ENCODE data around the gene FAM3C. TPM values are rescaled to one million over a fixed set of nuclear protein-coding genes. Genes with fewer than 3 reads are reported as not detected.

Gene FAM3C
- polyA plus RNA-seq, 1 donor from 2014 or later = 61.8 TPM

- H3K9ac ChIP-seq (ENCODE audit: low read length) = no peak overlapping the region
Measured at GRCh38 chr7:121301446-121302213, 94.5 kb downstream of the FAM3C start.

GRCh38 chr7:121300685-121301420 is 95.3 kb downstream of the FAM3C start:
- Histone ChIP-seq H3K36me3 (ENCODE audit: insufficient read depth, low read length) (no peaks in the 10 kb centered on the region), H3K27me3 (ENCODE audit: insufficient read depth, low read depth, low read length) (no peaks in the 10 kb centered on the region), H3K9me3 (ENCODE audit: low read length) (no peaks in the 10 kb centered on the region), H4K20me1 (ENCODE audit: insufficient read depth) (no peaks in the 10 kb centered on the region), H3F3A (ENCODE audit: insufficient read depth, low read length, poor library complexity, severe bottlenecking) (no peaks in the 10 kb centered on the region), H3K4me3 (ENCODE audit: low read length) (no peak overlapping the region), H3K9ac (ENCODE audit: low read length) (no peak overlapping the region), H3K9me2 (ENCODE audit: insufficient read depth, low read length) (no peaks in the 10 kb centered on the region), H2AFZ (ENCODE audit: low read depth, low read length) (no peak overlapping the region), H3K79me2 (replicated peaks; ENCODE audit: insufficient read depth, low read length) (no peaks in the 10 kb centered on the region), H3K27ac (ENCODE audit: low read length) (no peak overlapping the region), H3K4me2 (ENCODE audit: low read length) (no peak overlapping the region)
- TF ChIP-seq REST (IDR thresholded peaks at IDR 0.05; ENCODE audit: borderline replicate concordance) (no peak), MXI1 (conservative IDR thresholded peaks at IDR 0.05; ENCODE audit: poor library complexity, severe bottlenecking) (no peak), EP300 (conservative IDR thresholded peaks at IDR 0.05; ENCODE audit: poor library complexity, severe bottlenecking) (no peak), SMC3 (conservative IDR thresholded peaks at IDR 0.05; ENCODE audit: poor library complexity) (no peak), TAF1 (IDR thresholded peaks at IDR 0.05; ENCODE audit: low read depth) (no peak), CTCF (IDR thresholded peaks at IDR 0.05; ENCODE audit: poor library complexity, severe bottlenecking) (no peak), RAD21 (conservative IDR thresholded peaks at IDR 0.05) (no peak), EZH2 (IDR thresholded peaks at IDR 0.05; ENCODE audit: borderline replicate concordance, insufficient read depth, low read length, poor library complexity, severe bottlenecking) (no peak), POLR2AphosphoS5 (IDR thresholded peaks at IDR 0.05) (no peak)

More at GRCh38 chr7:121301446-121302213, 94.5 kb downstream of the FAM3C start:
- no peaks in the 10 kb centered on the region for H3F3A ChIP-seq (ENCODE audit: insufficient read depth, low read length, poor library complexity, severe bottlenecking)
- H3K27ac ChIP-seq (ENCODE audit: low read length) = no peak overlapping the region
- no peak overlapping the region for H2AFZ ChIP-seq (ENCODE audit: low read depth, low read length)
- H3K4me3 ChIP-seq (ENCODE audit: low read length) = no peak overlapping the region
- H3K4me2 ChIP-seq (ENCODE audit: low read length) = no peak overlapping the region
- no peaks in the 10 kb centered on the region for H3K27me3 ChIP-seq (ENCODE audit: insufficient read depth, low read depth, low read length)
- H3K36me3 ChIP-seq (ENCODE audit: insufficient read depth, low read length) = no peaks in the 10 kb centered on the region
- H3K9me3 ChIP-seq (ENCODE audit: low read length) = no peaks in the 10 kb centered on the region
- TF ChIP-seq MXI1 (conservative IDR thresholded peaks at IDR 0.05; ENCODE audit: poor library complexity, severe bottlenecking) (no peak), CTCF (IDR thresholded peaks at IDR 0.05; ENCODE audit: poor library complexity, severe bottlenecking) (no peak), TAF1 (IDR thresholded peaks at IDR 0.05; ENCODE audit: low read depth) (no peak)
- H3K79me2 ChIP-seq (replicated peaks; ENCODE audit: insufficient read depth, low read length) = no peaks in the 10 kb centered on the region
- no peaks in the 10 kb centered on the region for H4K20me1 ChIP-seq (ENCODE audit: insufficient read depth)
- no peaks in the 10 kb centered on the region for H3K9me2 ChIP-seq (ENCODE audit: insufficient read depth, low read length)
